ENCODE data around the gene TTC9.

GRCh38 chr14:70660967-70661893 lies 19.5 kb downstream of the TTC9 start:
- TF ChIP-seq POLR2A (IDR thresholded peaks at IDR 0.05): no peak
- TF ChIP-seq CTCF (IDR thresholded peaks at IDR 0.05): no peak
- no peak for TF ChIP-seq POLR2AphosphoS5 (IDR thresholded peaks at IDR 0.05)
- TF ChIP-seq EP300 (IDR thresholded peaks at IDR 0.05): no peak
